22Rv1 (cell line): ENCODE results near the gene MET.

Source experiments
- H3K27ac ChIP-seq: fragments of 450-650 bp; 2 replicates; pipeline ENCODE4 v1.5.1; 2017
- CTCF ChIP-seq: fragments of 450-650 bp; IDR thresholded peaks from 2 replicates; pipeline ENCODE4 v1.5.1; 2017; ENCODE audit warnings: mild to moderate bottlenecking
- ZFX ChIP-seq: fragments of 450-650 bp; IDR thresholded peaks from 2 replicates; pipeline ENCODE4 v1.6.1; 2017; ENCODE audit warnings: antibody characterized with exemption, borderline replicate concordance

Gene MET

GRCh38 chr7:116781584-116781983 is 109.6 kb downstream of the MET start:
- no peak overlapping the region for H3K27ac ChIP-seq

GRCh38 chr7:116782177-116782711 is 110.2 kb downstream of the MET start:
- TF ChIP-seq ZFX (no peak), CTCF (no peak)

More at GRCh38 chr7:116781584-116781983, 109.6 kb downstream of the MET start:
- TF ChIP-seq CTCF, result no peak
- no peak for TF ChIP-seq ZFX

GRCh38 chr7:116783666-116784318 is 111.8 kb downstream of the MET start:
- no peak for TF ChIP-seq CTCF
- TF ChIP-seq ZFX, result no peak
- no peak overlapping the region for H3K27ac ChIP-seq

More at GRCh38 chr7:116782177-116782711, 110.2 kb downstream of the MET start:
- no peak overlapping the region for H3K27ac ChIP-seq

DNA sequence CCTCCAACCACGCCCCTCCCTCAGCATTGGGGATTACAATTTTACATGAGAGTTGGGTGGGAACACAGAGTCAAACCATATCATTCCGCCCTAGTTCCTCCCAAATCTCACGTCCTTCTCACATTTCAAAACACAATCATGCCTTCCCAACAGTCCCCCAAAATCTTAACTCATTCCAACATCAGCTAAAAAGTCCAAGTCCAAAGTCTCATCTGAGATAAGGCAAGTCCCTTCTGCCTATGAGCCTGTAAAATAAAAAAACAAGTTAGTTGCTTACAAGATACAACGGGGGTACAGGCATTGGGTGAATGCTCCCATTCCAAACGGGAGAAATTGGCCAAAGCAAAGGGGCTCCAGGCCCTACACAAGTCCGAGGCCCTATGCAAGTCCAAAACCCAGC is 112.7 kb downstream of the MET start:
- H3K27ac ChIP-seq, result no peak overlapping the region
- TF ChIP-seq ZFX (no peak), CTCF (no peak)

DNA sequence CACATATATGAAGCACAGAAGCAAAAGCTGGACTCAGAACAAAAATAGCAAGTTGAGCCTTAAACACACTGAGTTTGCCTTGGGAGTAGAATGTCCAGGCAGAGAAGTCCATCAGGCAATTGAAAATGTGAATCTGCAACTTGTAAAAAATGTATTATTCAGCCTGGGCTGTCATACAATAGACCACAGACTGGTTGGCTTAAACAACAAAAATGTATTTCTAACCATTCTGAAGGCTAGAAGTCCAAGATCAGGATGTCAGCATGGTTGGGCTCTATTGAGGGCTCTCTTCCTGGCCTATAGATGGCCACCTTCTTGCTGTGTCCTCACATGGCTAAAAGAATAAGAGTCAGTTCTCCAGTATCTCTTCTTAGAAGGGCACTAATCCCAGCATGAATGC is 113.8 kb downstream of the MET start:
- H3K27ac ChIP-seq, result no peak overlapping the region

GRCh38 chr7:116786791-116787443 is 114.9 kb downstream of the MET start:
- TF ChIP-seq CTCF (peak; percentile 8; the same call in 1 of the 2 replicates), ZFX (no peak)
- H3K27ac ChIP-seq, result no peak overlapping the region

More for the DNA sequence above, 113.8 kb downstream of the MET start:
- TF ChIP-seq CTCF, result no peak
- no peak for TF ChIP-seq ZFX

- TF ChIP-seq CTCF, result no peak
- no peak for TF ChIP-seq ZFX
These were observed 115.9 kb downstream of the MET start for GRCh38 chr7:116787881-116788280.

More at GRCh38 chr7:116787881-116788280, 115.9 kb downstream of the MET start:
- peak overlapping the region; percentile 20 for H3K27ac ChIP-seq
